AG04449 (cell line): ENCODE results near the gene AP2A2.

Experiments used
- CTCF ChIA-PET: fragments of 350-600 bp; formaldehyde crosslinking; extraction: SDS; loops from one replicate; lab custom pipeline; 2021; ENCODE audit warnings: antibody characterized with exemption; lab: Yijun Ruan, JAX
- POLR2A ChIA-PET: fragments of 400-600, 350-600 bp; formaldehyde crosslinking; extraction: SDS; loops from one replicate; lab custom pipeline; 2020; ENCODE audit warnings: antibody characterized with exemption, inconsistent platforms; lab: Yijun Ruan, JAX
- DNase-seq: peaks from one replicate; pipeline ENCODE4 v3.0.0-alpha.2; 2010; ENCODE audit warnings: low read depth, low spot score
- H3K4me3 ChIP-seq: 2 replicates; pipeline ENCODE4 v1.5.1; 2011; ENCODE audit warnings: low read depth, mild to moderate bottlenecking, control low read depth, low read length
- TF ChIP-seq, protein P1 (sequence below): IDR thresholded peaks from one replicate; pipeline ENCODE4 v1.5.1; 2011; ENCODE audit warnings: mild to moderate bottlenecking, moderate library complexity, low read length, control low read depth, inconsistent platforms; ENCODE audit not compliant: insufficient read depth; ENCODE audit errors: missing control alignments

The AP2A2 gene

DNA sequence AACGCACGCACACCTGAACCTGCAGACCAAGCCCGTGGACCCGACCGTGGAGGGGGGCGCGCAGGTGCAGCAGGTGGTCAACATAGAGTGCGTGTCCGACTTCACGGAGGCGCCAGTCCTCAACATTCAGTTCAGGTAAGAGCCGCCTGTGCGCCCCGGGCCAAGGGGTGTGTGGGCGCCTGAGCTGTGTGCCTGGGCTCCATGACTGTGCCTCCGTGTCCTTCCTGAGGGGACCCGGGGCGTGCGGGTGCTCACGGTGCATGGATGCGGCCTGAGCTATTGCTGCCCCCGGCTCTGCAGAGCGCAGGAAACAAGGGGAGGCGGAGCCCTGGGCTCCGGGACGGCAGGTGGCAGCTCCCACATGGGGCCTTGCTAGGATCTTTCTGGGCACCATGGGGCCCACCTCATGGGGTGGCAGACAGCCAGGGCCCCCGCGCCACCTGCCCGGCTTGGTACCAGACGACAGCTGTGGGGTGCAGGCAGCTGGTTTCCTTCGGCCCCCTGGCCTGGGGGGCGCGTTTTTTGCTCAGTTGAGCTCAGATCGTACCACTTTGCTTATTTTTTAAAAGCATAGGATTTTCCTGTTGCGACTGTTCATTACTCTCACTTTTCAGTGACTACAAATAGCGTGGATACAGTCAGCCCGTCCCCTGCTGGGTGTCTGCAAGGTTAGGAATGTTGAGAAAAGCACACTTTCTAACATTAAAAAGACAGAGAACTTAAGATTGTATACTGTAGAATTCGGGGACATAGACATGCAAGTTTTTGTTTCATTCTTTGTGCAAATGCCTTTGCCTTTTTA, 82.5 kb downstream of the AP2A2 start:
- ChIA-PET POLR2A (interaction anchor here (0.6 kb wide), 1 partner anchor 76 kb away, joined by 3 read pairs; no protein-coding TSS in a partner anchor), CTCF (interaction anchor here (1.0 kb wide), 1 partner anchor 32 kb away, joined by 3 read pairs; no protein-coding TSS in a partner anchor)
- TF ChIP-seq, protein P1, sequence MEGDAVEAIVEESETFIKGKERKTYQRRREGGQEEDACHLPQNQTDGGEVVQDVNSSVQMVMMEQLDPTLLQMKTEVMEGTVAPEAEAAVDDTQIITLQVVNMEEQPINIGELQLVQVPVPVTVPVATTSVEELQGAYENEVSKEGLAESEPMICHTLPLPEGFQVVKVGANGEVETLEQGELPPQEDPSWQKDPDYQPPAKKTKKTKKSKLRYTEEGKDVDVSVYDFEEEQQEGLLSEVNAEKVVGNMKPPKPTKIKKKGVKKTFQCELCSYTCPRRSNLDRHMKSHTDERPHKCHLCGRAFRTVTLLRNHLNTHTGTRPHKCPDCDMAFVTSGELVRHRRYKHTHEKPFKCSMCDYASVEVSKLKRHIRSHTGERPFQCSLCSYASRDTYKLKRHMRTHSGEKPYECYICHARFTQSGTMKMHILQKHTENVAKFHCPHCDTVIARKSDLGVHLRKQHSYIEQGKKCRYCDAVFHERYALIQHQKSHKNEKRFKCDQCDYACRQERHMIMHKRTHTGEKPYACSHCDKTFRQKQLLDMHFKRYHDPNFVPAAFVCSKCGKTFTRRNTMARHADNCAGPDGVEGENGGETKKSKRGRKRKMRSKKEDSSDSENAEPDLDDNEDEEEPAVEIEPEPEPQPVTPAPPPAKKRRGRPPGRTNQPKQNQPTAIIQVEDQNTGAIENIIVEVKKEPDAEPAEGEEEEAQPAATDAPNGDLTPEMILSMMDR = no peak

DNA sequence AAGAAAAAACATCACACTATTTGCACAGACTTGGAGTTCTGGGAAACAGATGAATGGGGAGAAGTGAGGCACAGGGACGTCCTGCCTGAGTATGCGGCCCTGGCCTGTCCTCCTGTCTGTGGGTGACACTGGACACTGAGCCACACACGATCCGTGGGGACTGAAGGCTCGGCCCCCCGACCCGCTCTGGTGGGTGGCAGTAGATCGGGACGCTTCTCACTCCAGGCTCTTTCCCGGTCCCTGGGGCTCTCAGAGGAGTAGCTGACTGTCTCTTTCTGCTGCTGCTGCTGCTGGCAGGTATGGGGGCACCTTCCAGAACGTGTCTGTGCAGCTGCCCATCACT, 83.1 kb downstream of the AP2A2 start:
- ChIA-PET POLR2A (no interaction called here), CTCF (no interaction called here)
- H3K4me3 ChIP-seq = no peak overlapping the region
- DNase-seq = no peak
- TF ChIP-seq, protein P1 = no peak

More for the DNA sequence above, 82.5 kb downstream of the AP2A2 start:
- DNase-seq = no peak
- no peak overlapping the region for H3K4me3 ChIP-seq

DNA sequence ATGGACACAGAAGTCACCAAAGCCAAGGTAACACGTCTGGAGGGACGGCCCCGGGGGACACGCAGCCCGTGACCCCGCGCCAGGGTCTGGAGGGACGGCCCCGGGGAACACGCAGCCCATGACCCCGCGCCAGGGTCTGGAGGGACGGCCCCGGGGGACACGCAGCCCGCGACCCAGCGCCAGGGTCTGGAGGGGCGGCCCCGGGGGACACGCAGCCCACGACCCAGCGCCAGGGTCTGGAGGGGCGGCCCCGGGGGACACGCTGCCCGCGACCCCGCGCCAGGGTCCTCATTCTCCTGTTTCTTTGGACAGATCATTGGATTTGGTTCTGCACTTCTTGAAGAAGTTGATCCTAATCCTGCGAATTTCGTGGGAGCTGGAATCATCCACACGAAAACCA, 83.7 kb downstream of the AP2A2 start:
- TF ChIP-seq, protein P1 = no peak
- DNase-seq = no peak
- H3K4me3 ChIP-seq = no peak overlapping the region
- POLR2A ChIA-PET = no interaction called here
- CTCF ChIA-PET = no interaction called here

DNA sequence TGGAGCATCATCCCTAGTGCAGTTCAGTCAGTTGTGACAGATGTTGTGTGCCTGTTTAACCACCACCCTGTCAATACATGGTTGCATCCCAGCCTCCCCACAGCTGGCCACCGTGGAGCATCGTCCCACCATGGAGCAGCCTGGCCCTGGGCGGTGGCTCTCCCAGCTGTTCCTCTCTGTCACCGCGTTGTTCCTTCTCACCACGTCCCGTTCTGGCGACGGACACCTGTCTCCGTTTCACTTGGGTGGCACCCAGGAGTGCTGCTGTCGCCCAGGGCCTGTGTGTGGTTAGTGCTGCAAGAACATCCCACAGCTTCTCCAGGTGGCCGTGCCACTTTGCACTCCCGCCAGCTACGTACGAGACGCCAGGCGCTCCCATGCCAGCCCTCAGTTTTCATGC, 84.3 kb downstream of the AP2A2 start:
- ChIA-PET CTCF (no interaction called here), POLR2A (no interaction called here)
- TF ChIP-seq, protein P1 = no peak
- no peak overlapping the region for H3K4me3 ChIP-seq
- no peak for DNase-seq

DNA sequence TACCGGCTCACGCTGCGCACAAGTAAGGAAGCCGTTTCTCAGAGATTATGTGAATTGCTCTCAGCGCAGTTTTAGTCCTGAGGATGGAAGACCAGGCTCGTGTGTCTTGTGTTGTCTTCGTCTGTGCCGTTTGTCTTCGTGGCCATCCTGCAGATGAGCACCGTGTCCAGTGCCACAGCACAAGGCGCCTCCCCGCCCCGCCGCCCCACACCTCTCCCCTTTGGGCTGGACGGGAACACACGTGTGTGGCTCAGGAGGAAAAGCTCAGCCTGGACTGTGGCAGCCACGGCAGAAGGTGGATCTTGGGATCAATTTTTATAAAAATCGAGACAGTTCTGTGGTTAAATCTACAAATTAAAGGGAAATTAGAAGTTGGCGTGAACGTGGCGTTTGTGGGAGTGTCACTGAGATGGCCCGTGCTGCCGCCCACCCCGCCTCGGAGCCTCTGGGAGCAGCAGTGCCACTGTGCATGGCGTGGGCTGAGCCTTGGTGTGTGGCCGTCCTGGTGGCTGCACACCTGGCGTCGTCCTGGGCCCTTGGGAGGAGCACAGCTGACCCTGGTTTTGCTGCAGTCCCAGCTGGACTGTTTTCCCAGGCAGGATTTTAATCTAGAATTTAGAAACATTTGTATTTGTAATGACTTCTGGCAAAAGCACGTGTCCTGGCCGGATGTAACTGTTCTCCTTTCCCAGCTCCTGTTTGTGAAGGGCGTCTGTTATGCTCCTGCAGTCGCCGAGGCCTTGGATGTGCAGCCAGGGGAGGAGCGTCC, 85.1 kb downstream of the AP2A2 start:
- ChIA-PET CTCF (no interaction called here), POLR2A (no interaction called here)
- TF ChIP-seq, protein P1 = no peak
- no peak for DNase-seq
- no peak overlapping the region for H3K4me3 ChIP-seq

DNA sequence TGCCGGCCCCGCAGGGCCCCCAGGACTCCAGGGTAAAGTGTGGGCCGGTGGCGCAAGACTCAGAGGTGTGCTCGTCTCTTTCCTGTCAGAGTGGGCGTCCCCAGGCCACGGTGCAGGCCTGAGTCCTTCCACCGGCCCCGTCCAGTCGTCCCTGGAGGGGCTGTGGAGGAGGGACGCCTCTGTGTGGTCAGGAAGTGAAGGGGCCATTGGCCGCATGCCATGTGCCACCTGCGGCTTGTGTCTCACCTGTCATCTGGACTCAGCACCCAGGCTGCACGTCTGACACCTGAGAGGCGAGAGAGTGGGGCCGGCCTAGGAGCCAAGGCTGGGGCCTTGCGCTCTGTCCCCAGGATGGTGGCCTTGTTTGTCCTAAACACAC, 85.6 kb downstream of the AP2A2 start:
- no peak for DNase-seq
- H3K4me3 ChIP-seq = no peak overlapping the region
- ChIA-PET POLR2A (no interaction called here), CTCF (no interaction called here)
- TF ChIP-seq, protein P1 = no peak
